ENCODE data around the gene AMZ2.
"Not testable (repeated sequence)": the region's sequence is repeated elsewhere in the genome, so short reads cannot be mapped to it uniquely, and the experiment has no call there.

The AMZ2 gene

GRCh38 chr17:68220186-68220585 is 27.7 kb upstream of the AMZ2 start:
- not testable (repeated sequence) for DNase-seq (ENCODE audit: low read depth in 2 of 2)

- DNase-seq (ENCODE audit: low read depth in 2 of 2), result not testable (repeated sequence)
These were observed 27.1 kb upstream of the AMZ2 start for GRCh38 chr17:68220786-68221185.

- no peak for DNase-seq (ENCODE audit: low read depth in 2 of 2)
These were observed 26.1 kb upstream of the AMZ2 start for GRCh38 chr17:68221786-68222185.

- no peak for DNase-seq (ENCODE audit: low read depth in 2 of 2)
These were observed 25.2 kb upstream of the AMZ2 start for GRCh38 chr17:68222606-68223005.

- not testable (repeated sequence) for DNase-seq (ENCODE audit: low read depth in 2 of 2)
These were observed 22.8 kb upstream of the AMZ2 start for GRCh38 chr17:68225055-68225454.

GRCh38 chr17:68228039-68228680 is 19.7 kb upstream of the AMZ2 start:
- DNase-seq (ENCODE audit: low read depth in 2 of 2), result not testable (repeated sequence)

- no peak for DNase-seq (ENCODE audit: low read depth in 2 of 2)
These were observed 18.8 kb upstream of the AMZ2 start for GRCh38 chr17:68228817-68229570.

GRCh38 chr17:68229619-68230018 is 18.2 kb upstream of the AMZ2 start:
- DNase-seq (ENCODE audit: low read depth in 2 of 2), result no peak

GRCh38 chr17:68231131-68231530 is 16.7 kb upstream of the AMZ2 start:
- not testable (repeated sequence) for DNase-seq (ENCODE audit: low read depth in 2 of 2)

- no peak for DNase-seq (ENCODE audit: low read depth in 2 of 2)
These were observed 16.3 kb upstream of the AMZ2 start for GRCh38 chr17:68231541-68231940.

- not testable (repeated sequence) for DNase-seq (ENCODE audit: low read depth in 2 of 2)
These were observed 15.1 kb upstream of the AMZ2 start for GRCh38 chr17:68232741-68233140.

- not testable (repeated sequence) for DNase-seq (ENCODE audit: low read depth in 2 of 2)
These were observed 13.0 kb upstream of the AMZ2 start for GRCh38 chr17:68234726-68235335.

GRCh38 chr17:68235336-68235791 is 12.5 kb upstream of the AMZ2 start:
- not testable (repeated sequence) for DNase-seq (ENCODE audit: low read depth in 2 of 2)

- peak in 1 of 2 donors; percentile 14 for DNase-seq (ENCODE audit: low read depth in 2 of 2)
These were observed 10.3 kb upstream of the AMZ2 start for GRCh38 chr17:68237369-68238163.

GRCh38 chr17:68238164-68238870 is 9.5 kb upstream of the AMZ2 start:
- no peak for DNase-seq (ENCODE audit: low read depth in 2 of 2)

- peak in 1 of 2 donors; percentile 28 for DNase-seq (ENCODE audit: low read depth in 2 of 2)
These were observed 9.0 kb upstream of the AMZ2 start for GRCh38 chr17:68238871-68239253.

GRCh38 chr17:68239632-68240366 is 8.0 kb upstream of the AMZ2 start:
- no peak for DNase-seq (ENCODE audit: low read depth in 2 of 2)

- DNase-seq (ENCODE audit: low read depth in 2 of 2), result no peak
These were observed 1.4 kb upstream of the AMZ2 start for GRCh38 chr17:68246271-68247028.

GRCh38 chr17:68248199-68248825 is 469 bp downstream of the AMZ2 start:
- peak in 1 of 2 donors; percentile 42 for DNase-seq (ENCODE audit: low read depth in 2 of 2)
